DOHH2 (cell line): Measurements from ENCODE around the gene HBA2.

ENCODE experiments used
- CTCF ChIP-seq: fragments of 200-600 bp; sonication (generic); IDR thresholded peaks from one replicate; pipeline ENCODE4 v1.5.1; 2014; ENCODE audit warnings: antibody characterized with exemption, mild to moderate bottlenecking, low read depth, low read length; ENCODE audit not compliant: poor library complexity, severe bottlenecking
- EZH2phosphoT487 ChIP-seq: fragments of 200-600 bp; sonication (generic); IDR thresholded peaks from 2 replicates; pipeline ENCODE4 v1.6.1; 2017; ENCODE audit warnings: borderline replicate concordance, mild to moderate bottlenecking, antibody characterized with exemption, low read length, moderate library complexity, mixed read lengths

GRCh38 chr16:138049-138417 lies 34.6 kb upstream of the HBA2 start:
- TF ChIP-seq CTCF (no peak), EZH2phosphoT487 (no peak)
